Parathyroid adenoma (tissue), 2 donors: ENCODE results near the gene LEP.

Experiments
- H2AFZ ChIP-seq: fragments of 300-600 bp; sonication (generic); one replicate; pipeline ENCODE4 v1.7.0; 2017; ENCODE audit warnings: antibody characterized with exemption, mild to moderate bottlenecking
- H3K27ac ChIP-seq: fragments of 300-600 bp; sonication (generic); one replicate; pipeline ENCODE4 v1.7.0; 2017
- H3K27me3 ChIP-seq: fragments of 300-600 bp; sonication (generic); one replicate; pipeline ENCODE4 v1.7.0; 2017; ENCODE audit warnings: low read length; ENCODE audit not compliant: control insufficient read depth, insufficient read depth
- H3K36me3 ChIP-seq: fragments of 300-600 bp; sonication (generic); one replicate; pipeline ENCODE4 v1.7.0; 2017; ENCODE audit warnings: low read length; ENCODE audit not compliant: control insufficient read depth, insufficient read depth
- H3K4me1 ChIP-seq: fragments of 300-600 bp; sonication (generic); one replicate; pipeline ENCODE4 v1.7.0; 2017; ENCODE audit warnings: control low read depth
- H3K4me2 ChIP-seq: fragments of 300-600 bp; sonication (generic); one replicate; pipeline ENCODE4 v1.7.0; 2017; ENCODE audit warnings: low read length
- H3K4me3 ChIP-seq: fragments of 300-600 bp; sonication (generic); one replicate; pipeline ENCODE4 v1.7.0; 2017; ENCODE audit warnings: low read depth, low read length
- H3K79me2 ChIP-seq: fragments of 300-600 bp; sonication (generic); one replicate; pipeline ENCODE4 v1.7.0; 2017; ENCODE audit warnings: control low read depth
- H3K9ac ChIP-seq: fragments of 300-600 bp; sonication (generic); one replicate; pipeline ENCODE4 v1.7.0; 2017; ENCODE audit warnings: mild to moderate bottlenecking
- H3K9me3 ChIP-seq: fragments of 300-600 bp; sonication (generic); one replicate; pipeline ENCODE4 v1.7.0; 2017; ENCODE audit warnings: low read length; ENCODE audit not compliant: control insufficient read depth
- TF ChIP-seq, protein P1 (sequence below): fragments of 300-600 bp; sonication (generic); IDR thresholded peaks from one replicate; pipeline ENCODE4 v1.7.0; 2017; ENCODE audit warnings: antibody characterized with exemption, mild to moderate bottlenecking
- donor health status: primary hyperparathyroidism.

Gene LEP

DNA sequence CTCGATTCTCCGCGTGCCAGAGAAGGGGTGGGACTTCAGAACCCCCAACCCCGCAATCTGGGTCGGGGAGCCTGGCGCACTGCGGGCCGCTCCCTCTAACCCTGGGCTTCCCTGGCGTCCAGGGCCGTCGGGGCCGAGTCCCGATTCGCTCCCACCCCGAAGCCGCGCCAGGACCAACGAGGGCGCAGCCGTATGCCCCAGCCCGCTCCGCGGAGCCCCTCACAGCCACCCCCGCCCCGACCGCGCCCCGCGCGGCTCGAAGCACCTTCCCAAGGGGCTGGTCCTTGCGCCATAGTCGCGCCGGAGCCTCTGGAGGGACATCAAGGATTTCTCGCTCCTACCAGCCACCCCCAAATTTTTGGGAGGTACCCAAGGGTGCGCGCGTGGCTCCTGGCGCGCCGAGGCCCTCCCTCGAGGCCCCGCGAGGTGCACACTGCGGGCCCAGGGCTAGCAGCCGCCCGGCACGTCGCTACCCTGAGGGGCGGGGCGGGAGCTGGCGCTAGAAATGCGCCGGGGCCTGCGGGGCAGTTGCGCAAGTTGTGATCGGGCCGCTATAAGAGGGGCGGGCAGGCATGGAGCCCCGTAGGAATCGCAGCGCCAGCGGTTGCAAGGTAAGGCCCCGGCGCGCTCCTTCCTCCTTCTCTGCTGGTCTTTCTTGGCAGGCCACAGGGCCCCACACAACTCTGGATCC is at the start of gene LEP:
LEP (plus strand) TSS at position 583 of the 691 bp plus-strand sequence. CDS start 10,741 bp downstream, outside the sequence.
- H3K27me3 ChIP-seq = no peaks in the 10 kb centered on the region
- no peak within 1 kb of the TSS for H3K4me2 ChIP-seq
- H2AFZ ChIP-seq = no peak within 1 kb of the TSS
- peaks cover 4% of the 10 kb centered on the region for H3K36me3 ChIP-seq
- H3K27ac ChIP-seq = no peak within 1 kb of the TSS
- no peak within 1 kb of the TSS for H3K9ac ChIP-seq
- H3K4me1 ChIP-seq = no peaks in the 10 kb centered on the region
- H3K4me3 ChIP-seq = no peak within 1 kb of the TSS
- no peaks in the 10 kb centered on the region for H3K9me3 ChIP-seq
- no peaks in the 10 kb centered on the region for H3K79me2 ChIP-seq
- TF ChIP-seq, protein P1, sequence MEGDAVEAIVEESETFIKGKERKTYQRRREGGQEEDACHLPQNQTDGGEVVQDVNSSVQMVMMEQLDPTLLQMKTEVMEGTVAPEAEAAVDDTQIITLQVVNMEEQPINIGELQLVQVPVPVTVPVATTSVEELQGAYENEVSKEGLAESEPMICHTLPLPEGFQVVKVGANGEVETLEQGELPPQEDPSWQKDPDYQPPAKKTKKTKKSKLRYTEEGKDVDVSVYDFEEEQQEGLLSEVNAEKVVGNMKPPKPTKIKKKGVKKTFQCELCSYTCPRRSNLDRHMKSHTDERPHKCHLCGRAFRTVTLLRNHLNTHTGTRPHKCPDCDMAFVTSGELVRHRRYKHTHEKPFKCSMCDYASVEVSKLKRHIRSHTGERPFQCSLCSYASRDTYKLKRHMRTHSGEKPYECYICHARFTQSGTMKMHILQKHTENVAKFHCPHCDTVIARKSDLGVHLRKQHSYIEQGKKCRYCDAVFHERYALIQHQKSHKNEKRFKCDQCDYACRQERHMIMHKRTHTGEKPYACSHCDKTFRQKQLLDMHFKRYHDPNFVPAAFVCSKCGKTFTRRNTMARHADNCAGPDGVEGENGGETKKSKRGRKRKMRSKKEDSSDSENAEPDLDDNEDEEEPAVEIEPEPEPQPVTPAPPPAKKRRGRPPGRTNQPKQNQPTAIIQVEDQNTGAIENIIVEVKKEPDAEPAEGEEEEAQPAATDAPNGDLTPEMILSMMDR = no peak

DNA sequence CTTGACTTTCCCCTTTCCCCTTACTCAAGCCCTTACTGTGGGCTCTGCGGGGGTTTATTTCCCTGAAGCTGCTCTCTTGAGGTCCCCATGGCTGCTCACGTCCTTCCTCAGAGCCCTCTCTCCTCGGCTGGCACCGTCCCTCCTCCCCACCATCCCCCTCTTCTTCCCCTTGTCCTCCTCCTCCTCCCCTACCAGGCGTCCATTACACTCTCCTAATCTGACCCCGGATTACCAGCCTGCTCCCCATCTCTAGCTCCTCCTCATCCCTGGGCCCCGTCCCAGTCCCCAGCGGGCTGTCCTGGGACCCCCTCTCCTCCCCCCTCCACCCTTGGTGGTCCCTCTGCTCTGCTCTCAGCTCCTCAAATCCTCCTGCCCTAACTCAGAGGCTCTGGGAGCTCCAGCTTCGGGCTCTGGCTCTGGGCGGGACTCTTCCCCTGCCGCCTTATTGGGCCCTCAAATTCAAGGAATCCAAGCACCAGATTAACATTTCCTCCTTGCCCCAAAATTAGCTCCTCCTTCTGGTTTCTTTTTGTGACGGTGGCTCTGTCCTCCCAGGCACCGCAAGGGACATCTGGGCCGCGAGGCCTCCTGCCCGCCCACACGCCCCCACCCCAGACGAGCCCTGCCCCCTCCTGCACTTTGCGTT is 48.5 kb upstream of the LEP start:
- Histone ChIP-seq H3K79me2 (no peaks in the 10 kb centered on the region), H3K4me3 (no peak overlapping the region), H2AFZ (peak overlapping the region; percentile 58), H3K36me3 (no peaks in the 10 kb centered on the region), H3K4me1 (no peaks in the 10 kb centered on the region), H3K9ac (no peak overlapping the region), H3K4me2 (no peak overlapping the region), H3K27me3 (no peaks in the 10 kb centered on the region), H3K27ac (no peak overlapping the region), H3K9me3 (no peaks in the 10 kb centered on the region)
- TF ChIP-seq, protein P1 = no peak

DNA sequence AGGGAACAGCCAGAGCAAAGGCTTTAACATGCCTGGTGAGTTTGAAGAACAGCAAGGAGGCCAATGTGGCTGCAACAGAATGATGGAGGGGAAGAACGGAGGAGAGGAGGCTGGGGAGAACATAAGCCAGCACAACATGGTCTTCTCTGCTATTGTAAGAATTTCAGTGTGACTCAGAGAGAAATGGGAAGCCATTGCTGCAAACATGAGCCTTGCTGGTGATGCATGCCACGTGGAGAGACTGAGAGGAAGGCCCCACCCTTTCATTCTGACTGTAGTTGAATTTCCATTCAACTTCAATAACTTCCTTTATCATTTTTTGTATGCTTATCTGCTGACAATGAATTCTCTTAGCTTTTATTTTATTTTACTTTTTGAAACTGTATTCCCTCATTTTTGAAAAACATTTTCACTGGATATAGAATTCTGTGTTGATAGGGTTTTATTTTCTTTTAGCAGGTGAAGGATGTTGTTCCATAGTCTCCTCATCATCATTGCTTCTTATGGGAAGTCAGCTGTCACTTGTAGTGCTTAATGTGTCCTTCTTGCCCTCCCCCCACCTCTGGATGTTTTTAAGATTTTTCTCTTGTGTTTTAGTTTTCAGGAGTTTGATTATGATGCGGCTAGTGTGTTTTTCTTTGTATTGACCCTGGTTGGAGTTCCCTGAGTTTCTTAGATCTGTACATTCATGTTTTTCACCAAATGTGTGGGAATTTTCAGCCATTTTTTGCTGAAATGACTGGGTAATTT is 46.4 kb upstream of the LEP start:
- Histone ChIP-seq H3K4me3 (no peak overlapping the region), H3K79me2 (no peaks in the 10 kb centered on the region), H3K27me3 (no peaks in the 10 kb centered on the region), H3K9ac (no peak overlapping the region), H3K36me3 (no peaks in the 10 kb centered on the region), H3K27ac (no peak overlapping the region), H3K4me2 (no peak overlapping the region), H2AFZ (no peak overlapping the region), H3K4me1 (no peaks in the 10 kb centered on the region), H3K9me3 (no peaks in the 10 kb centered on the region)
- TF ChIP-seq, protein P1 = no peak

DNA sequence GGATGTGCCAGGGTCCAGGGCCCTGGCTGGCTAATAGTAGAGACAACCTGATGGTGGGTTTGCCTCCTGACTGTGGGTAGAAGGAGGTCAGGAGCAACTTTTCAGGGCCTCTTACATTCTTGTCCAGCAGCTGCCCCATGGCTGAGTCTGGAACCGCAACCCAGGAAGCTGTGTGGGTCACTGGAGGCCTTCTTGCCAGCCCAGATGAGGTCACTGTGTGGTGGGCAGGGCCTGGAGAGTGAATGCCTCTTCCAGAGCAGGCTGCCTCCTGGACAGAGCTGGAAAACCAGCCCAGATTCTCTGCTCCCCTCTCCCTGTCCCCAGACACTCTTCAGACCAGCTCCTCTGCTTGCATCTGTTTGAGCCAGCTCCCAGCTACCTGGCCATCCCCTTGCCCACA is 43.5 kb upstream of the LEP start:
- Histone ChIP-seq H3K27me3 (no peaks in the 10 kb centered on the region), H2AFZ (no peak overlapping the region), H3K9ac (no peak overlapping the region), H3K4me1 (no peaks in the 10 kb centered on the region), H3K36me3 (no peaks in the 10 kb centered on the region), H3K9me3 (no peaks in the 10 kb centered on the region), H3K4me2 (no peak overlapping the region), H3K79me2 (no peaks in the 10 kb centered on the region), H3K4me3 (no peak overlapping the region), H3K27ac (no peak overlapping the region)
- TF ChIP-seq, protein P1 = no peak
